Left ventricle myocardium inferior (tissue), 1 donor: ENCODE data around the gene BRD7. TPM values are rescaled to one million over a fixed set of nuclear protein-coding genes. Genes with fewer than 3 reads are reported as not detected.

Experiments
- DNase-seq: peaks from one replicate; pipeline ENCODE4 v3.0.0-alpha.2; 2020
- H3K27ac ChIP-seq: fragments of 200-600 bp; replicated peaks from 2 replicates; pipeline ENCODE4 v1.8.0; 2021
- H3K27me3 ChIP-seq: fragments of 200-600 bp; 2 replicates; pipeline ENCODE4 v1.8.0; 2021; ENCODE audit warnings: low read depth
- H3K36me3 ChIP-seq: fragments of 200-600 bp; 2 replicates; pipeline ENCODE4 v1.8.0; 2021
- H3K4me1 ChIP-seq: fragments of 200-600 bp; 2 replicates; pipeline ENCODE4 v1.8.0; 2021
- H3K4me3 ChIP-seq: fragments of 200-600 bp; 2 replicates; pipeline ENCODE4 v1.8.0; 2021; ENCODE audit warnings: mild to moderate bottlenecking, moderate library complexity
- H3K9me3 ChIP-seq: fragments of 200-600 bp; replicated peaks from 2 replicates; pipeline ENCODE4 v1.8.0; 2021
- intact Hi-C: fragments of 100-400 bp; cut with micrococcal nuclease; formaldehyde crosslinking; loops from one replicate; pipeline ENCODE4 v1.11.0; 2022
- total RNA-seq: library from RNA; stranded (reverse); fragmentation: NEBNext Ultra II Directional; extraction: Animal tissue kit (Norgen Biotek cat#: 25700); gene quantifications from one replicate; pipeline ENCODE4 v1.2.1, GENCODE V29; 2021
- TF ChIP-seq, protein P1 (sequence below): fragments of 200-600 bp; IDR thresholded peaks from 2 replicates; pipeline ENCODE4 v1.8.0; 2021; ENCODE audit warnings: antibody characterized with exemption, mild to moderate bottlenecking, borderline replicate concordance
- donor health status: DM: no; HTN: yes; CAD: no; lungs with severe emphysema.

Gene BRD7
- total RNA-seq, 1 donor from 2014 or later: 52.3 TPM

DNA sequence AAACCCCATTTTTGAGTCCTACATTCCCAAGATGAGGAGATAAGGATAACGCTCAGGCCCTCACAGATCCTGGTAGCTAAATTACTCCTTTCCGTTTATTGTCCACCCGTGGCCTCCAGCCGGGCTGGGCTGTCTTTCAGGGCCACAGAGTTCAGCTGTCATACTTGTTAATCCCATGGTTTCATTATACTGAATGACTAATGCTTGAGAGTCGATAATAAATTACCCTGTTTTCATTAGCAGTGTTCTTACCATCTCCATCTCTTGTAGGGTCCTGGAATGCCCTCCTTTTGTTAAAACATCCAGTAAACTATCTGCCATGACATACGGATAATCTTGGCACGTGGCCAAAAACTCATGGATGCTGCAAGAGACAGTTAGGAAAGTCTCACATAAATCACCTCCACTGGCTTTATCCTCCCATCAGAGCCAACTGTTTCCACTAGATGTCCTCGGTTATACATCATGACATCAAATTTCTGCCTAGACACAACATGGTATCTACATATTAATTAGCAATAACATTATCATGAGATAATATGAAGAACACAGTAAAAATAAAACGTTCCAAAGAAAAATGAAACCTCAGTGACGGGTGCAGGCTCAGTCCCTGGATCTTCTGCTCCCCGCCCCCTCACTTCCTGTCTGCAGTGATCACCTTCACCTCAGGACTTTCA lies 45.3 kb downstream of the BRD7 start:
- no peak for DNase-seq
- Histone ChIP-seq H3K4me1 (no peaks in the 10 kb centered on the region), H3K27ac (no peak overlapping the region), H3K36me3 (peaks cover 83% of the 10 kb centered on the region), H3K9me3 (no peaks in the 10 kb centered on the region), H3K27me3 (no peaks in the 10 kb centered on the region), H3K4me3 (no peak overlapping the region)
- TF ChIP-seq, protein P1, sequence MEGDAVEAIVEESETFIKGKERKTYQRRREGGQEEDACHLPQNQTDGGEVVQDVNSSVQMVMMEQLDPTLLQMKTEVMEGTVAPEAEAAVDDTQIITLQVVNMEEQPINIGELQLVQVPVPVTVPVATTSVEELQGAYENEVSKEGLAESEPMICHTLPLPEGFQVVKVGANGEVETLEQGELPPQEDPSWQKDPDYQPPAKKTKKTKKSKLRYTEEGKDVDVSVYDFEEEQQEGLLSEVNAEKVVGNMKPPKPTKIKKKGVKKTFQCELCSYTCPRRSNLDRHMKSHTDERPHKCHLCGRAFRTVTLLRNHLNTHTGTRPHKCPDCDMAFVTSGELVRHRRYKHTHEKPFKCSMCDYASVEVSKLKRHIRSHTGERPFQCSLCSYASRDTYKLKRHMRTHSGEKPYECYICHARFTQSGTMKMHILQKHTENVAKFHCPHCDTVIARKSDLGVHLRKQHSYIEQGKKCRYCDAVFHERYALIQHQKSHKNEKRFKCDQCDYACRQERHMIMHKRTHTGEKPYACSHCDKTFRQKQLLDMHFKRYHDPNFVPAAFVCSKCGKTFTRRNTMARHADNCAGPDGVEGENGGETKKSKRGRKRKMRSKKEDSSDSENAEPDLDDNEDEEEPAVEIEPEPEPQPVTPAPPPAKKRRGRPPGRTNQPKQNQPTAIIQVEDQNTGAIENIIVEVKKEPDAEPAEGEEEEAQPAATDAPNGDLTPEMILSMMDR: no peak
- intact Hi-C loops: no loop called here

DNA sequence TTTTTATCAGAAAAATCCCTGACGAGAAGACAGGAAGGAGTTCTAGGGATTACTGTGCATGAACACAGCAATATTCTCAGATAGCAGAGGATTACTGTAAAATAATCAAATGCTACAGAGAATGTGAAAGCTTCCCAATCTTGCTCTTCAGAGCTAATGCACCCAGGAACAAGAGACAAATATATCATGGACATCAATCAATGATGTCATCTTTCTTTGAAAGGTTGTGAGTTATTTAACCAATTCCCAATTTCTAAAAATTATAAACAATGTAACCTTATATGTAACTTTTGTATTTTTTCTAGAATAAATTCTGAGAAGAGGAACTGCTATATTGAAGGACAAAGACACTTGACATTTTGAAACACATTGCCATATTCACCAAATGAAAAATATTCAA lies 46.5 kb downstream of the BRD7 start:
- no peak overlapping the region for H3K27ac ChIP-seq
- peaks cover 84% of the 10 kb centered on the region for H3K36me3 ChIP-seq
- DNase-seq: no peak

DNA sequence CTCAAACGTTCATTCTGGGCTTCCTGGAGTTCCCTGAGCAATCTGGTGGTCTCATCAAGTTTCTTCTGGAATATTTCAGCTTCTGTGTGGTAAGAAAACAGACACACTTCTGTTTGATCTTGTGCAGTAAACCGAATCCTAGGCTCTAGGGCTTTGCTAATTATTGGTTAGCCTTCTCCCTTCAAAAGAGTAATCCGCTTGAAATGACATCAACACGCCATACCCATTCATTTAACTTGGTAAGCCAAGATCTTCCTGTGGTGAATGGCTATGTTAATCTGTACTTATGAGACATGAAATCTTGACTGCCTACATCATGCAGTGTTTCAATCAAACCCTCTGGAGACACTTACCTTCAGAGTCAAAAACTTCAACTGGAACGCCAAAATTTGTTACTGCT lies 48.5 kb downstream of the BRD7 start:
- peaks cover 86% of the 10 kb centered on the region for H3K36me3 ChIP-seq
- H3K4me3 ChIP-seq: no peak overlapping the region
- TF ChIP-seq, protein P1: no peak
- no peak overlapping the region for H3K27ac ChIP-seq
- intact Hi-C loops: no loop called here
- no peak for DNase-seq
- no peaks in the 10 kb centered on the region for H3K9me3 ChIP-seq
- H3K27me3 ChIP-seq: no peaks in the 10 kb centered on the region
- no peaks in the 10 kb centered on the region for H3K4me1 ChIP-seq

More for the DNA sequence above, 46.5 kb downstream of the BRD7 start:
- intact Hi-C loops: no loop called here
- no peaks in the 10 kb centered on the region for H3K9me3 ChIP-seq
- no peak overlapping the region for H3K4me3 ChIP-seq
- TF ChIP-seq, protein P1: no peak
- H3K27me3 ChIP-seq: no peaks in the 10 kb centered on the region
- H3K4me1 ChIP-seq: no peaks in the 10 kb centered on the region

DNA sequence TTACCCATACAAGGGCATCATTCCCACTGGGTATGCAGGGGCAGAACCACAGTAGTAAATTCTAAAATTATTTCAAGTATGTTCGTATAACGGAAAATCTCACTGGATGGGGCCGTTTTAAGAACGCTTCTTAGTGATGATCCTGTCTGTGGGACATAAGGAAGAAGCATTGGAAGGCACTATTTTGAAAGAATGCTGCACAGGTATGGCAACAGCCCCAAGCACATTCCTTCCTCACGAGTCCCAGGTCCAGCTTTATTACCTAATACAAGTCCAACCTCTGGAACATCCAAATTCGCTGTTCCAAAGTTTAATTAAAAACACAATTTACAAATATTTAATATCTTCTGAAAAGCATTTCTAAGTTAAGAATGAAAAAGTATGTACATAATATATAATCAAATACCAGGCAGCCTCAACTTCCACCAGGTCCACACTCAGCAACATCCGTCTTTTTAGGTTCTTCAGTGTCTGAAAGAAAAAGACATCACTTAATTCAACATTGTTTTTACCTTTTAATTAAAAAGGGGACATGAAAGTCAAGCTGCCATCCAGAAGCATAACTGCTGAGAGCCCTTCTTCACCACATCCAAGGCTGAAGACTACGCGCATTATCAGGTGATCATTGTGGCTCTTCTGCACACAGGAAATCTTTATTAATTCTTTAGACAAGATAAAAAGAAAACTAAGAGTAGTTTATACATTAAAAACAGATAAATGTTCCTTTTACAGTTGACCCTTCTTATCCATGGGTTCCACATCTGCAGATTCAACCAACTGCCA lies 49.8 kb downstream of the BRD7 start:
- no peak overlapping the region for H3K4me3 ChIP-seq
- intact Hi-C loops: no loop called here
- TF ChIP-seq, protein P1: no peak
- H3K36me3 ChIP-seq: peaks cover 84% of the 10 kb centered on the region
- no peak for DNase-seq
- H3K27me3 ChIP-seq: no peaks in the 10 kb centered on the region
- no peak overlapping the region for H3K27ac ChIP-seq
- no peaks in the 10 kb centered on the region for H3K9me3 ChIP-seq
- peaks cover 4% of the 10 kb centered on the region for H3K4me1 ChIP-seq

DNA sequence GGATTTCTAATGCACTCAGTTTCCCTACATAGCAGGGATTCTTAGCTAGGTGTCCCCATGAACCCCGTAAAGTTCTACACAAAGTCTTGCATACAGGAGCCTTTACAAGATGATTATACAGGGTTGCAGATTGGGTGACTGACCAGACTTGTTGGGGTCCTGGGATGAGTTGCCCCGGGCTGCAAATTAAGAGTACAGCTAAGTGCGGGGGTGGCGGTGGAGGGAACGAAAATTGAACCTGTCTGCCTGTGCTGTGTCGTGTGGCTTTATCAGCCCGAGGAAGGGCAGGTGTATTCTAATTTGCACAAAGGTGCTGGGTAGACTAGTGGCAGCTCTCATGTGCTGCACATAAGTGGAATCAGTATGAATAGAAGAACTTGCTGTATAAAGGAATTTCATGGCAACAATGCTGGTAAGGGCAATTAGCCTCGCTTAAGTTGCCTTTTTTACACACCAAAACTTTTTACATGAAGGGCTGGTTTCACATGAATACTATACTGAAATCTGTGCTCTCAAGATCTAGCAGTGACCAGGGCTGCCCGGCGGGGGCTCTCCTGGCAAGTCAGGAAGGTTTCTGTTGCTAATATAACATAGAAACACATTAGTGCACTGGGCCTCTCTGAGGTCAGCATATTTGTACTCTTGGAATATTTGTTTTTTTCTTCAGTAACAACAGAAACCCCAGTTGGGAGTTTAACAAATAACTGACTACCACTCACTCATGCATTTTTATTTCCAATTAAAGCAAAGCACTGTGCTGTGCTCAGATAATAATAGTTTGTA lies 51.7 kb downstream of the BRD7 start:
- no peak for DNase-seq
- intact Hi-C loops: no loop called here
- Histone ChIP-seq H3K4me1 (peaks cover 8% of the 10 kb centered on the region), H3K4me3 (no peak overlapping the region), H3K27ac (no peak overlapping the region), H3K36me3 (peaks cover 76% of the 10 kb centered on the region), H3K9me3 (no peaks in the 10 kb centered on the region), H3K27me3 (no peaks in the 10 kb centered on the region)
- TF ChIP-seq, protein P1: no peak
